ENCODE measurements around the gene UGT1A9. TPM values are rescaled to one million over a fixed set of nuclear protein-coding genes. Genes with fewer than 3 reads are reported as not detected.
"Not testable (repeated sequence)": the region's sequence is repeated elsewhere in the genome, so short reads cannot be mapped to it uniquely, and the experiment has no call there.

UGT1A9 gene
- total RNA-seq, 1 donor from 2014 or later = under 0.01 TPM

- DNase-seq = no peak
Observed at GRCh38 chr2:233712611-233713261, 41.0 kb downstream of the UGT1A9 start, which contains the start of gene UGT1A5. Gene UGT1A5 (plus strand): TSS chr2:233712907. CDS start chr2:233712992, 85 bp downstream.

GRCh38 chr2:233713262-233713615 lies 41.5 kb downstream of the UGT1A9 start:
- no peak for DNase-seq

- DNase-seq = no peak
Observed at GRCh38 chr2:233714121-233714520, 42.4 kb downstream of the UGT1A9 start.

GRCh38 chr2:233718552-233718951 lies 46.9 kb downstream of the UGT1A9 start, which contains the start of gene UGT1A4:
Gene UGT1A4 (plus strand): TSS chr2:233718736. CDS start chr2:233718821, 85 bp downstream.
- no peak for DNase-seq

- no peak for DNase-seq
Observed at GRCh38 chr2:233728723-233729301, 57.1 kb downstream of the UGT1A9 start, which contains the start of gene UGT1A3. Gene UGT1A3 (plus strand): TSS chr2:233729042. CDS start chr2:233729127, 85 bp downstream.

- not testable (repeated sequence) for DNase-seq
Observed at GRCh38 chr2:233736868-233737653, 65.4 kb downstream of the UGT1A9 start.

- no peak for DNase-seq
Observed at GRCh38 chr2:233740870-233741269, 69.2 kb downstream of the UGT1A9 start.

- no peak for DNase-seq
Observed at GRCh38 chr2:233743464-233744259, 72.0 kb downstream of the UGT1A9 start.

- DNase-seq = no peak
Observed at GRCh38 chr2:233745073-233745755, 73.5 kb downstream of the UGT1A9 start.

GRCh38 chr2:233745838-233746237 lies 74.1 kb downstream of the UGT1A9 start:
- not testable (repeated sequence) for DNase-seq

- DNase-seq = no peak
Observed at GRCh38 chr2:233746475-233747282, 75.0 kb downstream of the UGT1A9 start.

- no peak for DNase-seq
Observed at GRCh38 chr2:233747283-233747544, 75.5 kb downstream of the UGT1A9 start.

- not testable (repeated sequence) for DNase-seq
Observed at GRCh38 chr2:233750689-233751088, 79.0 kb downstream of the UGT1A9 start.

- not testable (repeated sequence) for DNase-seq
Observed at GRCh38 chr2:233751212-233752009, 79.7 kb downstream of the UGT1A9 start.

- DNase-seq = no peak
Observed at GRCh38 chr2:233754872-233755611, 83.3 kb downstream of the UGT1A9 start.

- DNase-seq = no peak
Observed at GRCh38 chr2:233756429-233757081, 84.9 kb downstream of the UGT1A9 start.

GRCh38 chr2:233758141-233758540 lies 86.4 kb downstream of the UGT1A9 start:
- no peak for DNase-seq

- no peak for DNase-seq
Observed at GRCh38 chr2:233758849-233759248, 87.2 kb downstream of the UGT1A9 start.

- DNase-seq = no peak
Observed at GRCh38 chr2:233760043-233760442, 88.3 kb downstream of the UGT1A9 start, which contains the start of gene UGT1A1. Gene UGT1A1 (plus strand): TSS chr2:233760270. CDS start chr2:233760288, 18 bp downstream.
